Heart left ventricle (tissue), 13 donors: ENCODE data around the gene MCF2L.

Experiments
- POLR2A ChIP-seq, 2 donors: fragments of 450-650 bp; IDR thresholded peaks; one replicate each; pipeline ENCODE4 v1.6.1; 2017; ENCODE audit warnings: antibody characterized with exemption in 2 of 2, mild to moderate bottlenecking in 2 of 2, moderate library complexity in 2 of 2
- TF ChIP-seq, protein P1 (sequence below), 12 donors: fragments of 200-600 bp; sonication (generic) in 4 of 12; IDR thresholded peaks; one replicate each; pipeline versions ENCODE4 v1.5.0 to v1.8.0; 2018 to 2022; ENCODE audit warnings: antibody characterized with exemption in 12 of 12, mild to moderate bottlenecking in 5 of 12
- donor health status: ischemic (EF 13 %, LVEDD 7.1; RV severe dilation, severe dysfunction).
- donor health status: DM: no; HTN: yes; CAD: no.
- donor health status: DM: no; HTN: no; CAD: no.
- donor health status: ischemic (EF 25% LVEDD 6.9; RV normal size, moderate dysfunction).
- donor health status: ischemic (EF 25% LVEDD 5.7; RV mildly dilated, moderate dysfunction).
- donor health status: ischemic (EF 35%, LVEDD 5.7; RV mildly dilated, moderate dysfunction).
- donor health status: nonischemic (EF 11% LVEDD 7.7; RV severe dilation, severe dysfunction).
- donor health status: DM: yes; HTN: yes; CAD: no.
- donor health status: PGD.
- donor health status: ischemic (EF 29% LVEDD 5.4; RV normal size, mild dysfunction).
- donor health status: nonischemic (EF 23%, LVEDD 6.1; RV moderate dilation, normal function).

DNA sequence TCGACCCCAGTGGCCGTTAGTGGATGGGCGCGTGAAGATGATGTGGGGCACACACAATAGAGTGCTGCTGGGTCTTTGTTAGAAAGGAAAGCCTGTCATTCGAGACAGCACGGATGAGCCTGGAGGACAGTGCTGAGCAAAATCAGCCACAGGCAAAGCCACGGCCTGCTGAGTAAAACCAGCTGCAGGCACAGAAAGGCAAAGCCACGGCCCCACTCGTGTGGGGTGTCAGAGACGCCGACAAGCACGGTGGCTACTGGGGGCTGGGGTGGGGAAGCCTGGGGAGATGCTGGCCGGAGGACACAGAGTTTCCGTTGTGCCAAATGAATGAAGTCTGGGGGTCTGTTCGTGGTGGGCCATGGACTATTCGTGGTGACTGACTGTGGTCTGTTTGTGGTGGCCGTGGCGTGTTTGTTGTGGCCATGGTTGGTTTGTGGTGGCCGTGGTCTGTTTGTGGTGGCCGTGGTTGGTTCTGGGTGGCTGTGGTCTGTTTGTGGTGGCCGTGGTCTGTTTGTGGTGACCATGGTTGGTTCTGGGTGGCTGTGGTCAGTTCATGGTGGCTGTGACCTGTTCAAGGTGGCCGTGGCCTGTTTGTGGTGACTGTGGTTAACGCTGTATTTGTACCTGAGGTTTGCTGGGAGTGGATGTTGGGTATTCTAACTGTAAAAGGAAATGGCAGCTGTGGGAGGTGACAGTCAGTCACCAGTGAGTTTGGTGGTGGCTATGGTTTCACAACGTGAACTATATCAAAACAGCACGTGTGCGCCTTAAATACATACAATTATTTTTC, 36.3 kb downstream of the MCF2L start:
- TF ChIP-seq, protein P1, sequence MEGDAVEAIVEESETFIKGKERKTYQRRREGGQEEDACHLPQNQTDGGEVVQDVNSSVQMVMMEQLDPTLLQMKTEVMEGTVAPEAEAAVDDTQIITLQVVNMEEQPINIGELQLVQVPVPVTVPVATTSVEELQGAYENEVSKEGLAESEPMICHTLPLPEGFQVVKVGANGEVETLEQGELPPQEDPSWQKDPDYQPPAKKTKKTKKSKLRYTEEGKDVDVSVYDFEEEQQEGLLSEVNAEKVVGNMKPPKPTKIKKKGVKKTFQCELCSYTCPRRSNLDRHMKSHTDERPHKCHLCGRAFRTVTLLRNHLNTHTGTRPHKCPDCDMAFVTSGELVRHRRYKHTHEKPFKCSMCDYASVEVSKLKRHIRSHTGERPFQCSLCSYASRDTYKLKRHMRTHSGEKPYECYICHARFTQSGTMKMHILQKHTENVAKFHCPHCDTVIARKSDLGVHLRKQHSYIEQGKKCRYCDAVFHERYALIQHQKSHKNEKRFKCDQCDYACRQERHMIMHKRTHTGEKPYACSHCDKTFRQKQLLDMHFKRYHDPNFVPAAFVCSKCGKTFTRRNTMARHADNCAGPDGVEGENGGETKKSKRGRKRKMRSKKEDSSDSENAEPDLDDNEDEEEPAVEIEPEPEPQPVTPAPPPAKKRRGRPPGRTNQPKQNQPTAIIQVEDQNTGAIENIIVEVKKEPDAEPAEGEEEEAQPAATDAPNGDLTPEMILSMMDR (IDR thresholded peaks at IDR 0.05): no peak
- no peak for TF ChIP-seq POLR2A (IDR thresholded peaks at IDR 0.05)
